ENCODE data around the gene NAT8L. TPM values are rescaled to one million over a fixed set of nuclear protein-coding genes. Genes with fewer than 3 reads are reported as not detected.

The NAT8L gene
- total and polyA plus RNA-seq, 2 of the 4 experiments (the other 2 are of a cell fraction): 0.05 TPM; not detected in 1

GRCh38 chr4:2103127-2103842 lies 44.2 kb downstream of the NAT8L start:
- ATAC-seq (ENCODE audit: low read depth) (no peak), DNase-seq (no peak)
- Histone ChIP-seq H3K9ac (ENCODE audit: low read depth, low read length) (no peak overlapping the region), H2BK15ac (ENCODE audit: low read depth, low read length) (no peak overlapping the region), H3K23ac (ENCODE audit: low read depth, low read length) (no peak overlapping the region), H3K27me3 (ENCODE audit: control insufficient read depth, insufficient read depth, low read length) (peaks cover 8% of the 10 kb centered on the region), H3K14ac (replicated peaks; ENCODE audit: low read depth, low read length) (no peak overlapping the region), H4K20me1 (ENCODE audit: insufficient read depth, low read length) (no peaks in the 10 kb centered on the region), H2BK20ac (ENCODE audit: low read depth, low read length) (no peak overlapping the region), H2AK9ac (replicated peaks; ENCODE audit: low read depth, low read length, poor library complexity) (no peak overlapping the region), H2AK5ac (ENCODE audit: low read depth, low read length) (no peak overlapping the region), H3K4me3 (ENCODE audit: insufficient read depth, low read depth, low read length) (no peak overlapping the region), H3K4me1 (ENCODE audit: control insufficient read depth, insufficient read depth, low read length) (peaks cover 3% of the 10 kb centered on the region; the same call in 1 of the 2 replicates), H3K36me3 (ENCODE audit: control insufficient read depth, insufficient read depth, low read length) (no peaks in the 10 kb centered on the region), H2BK5ac (ENCODE audit: low read depth, low read length, poor library complexity, severe bottlenecking) (no peak overlapping the region), H2AFZ (replicated peaks; ENCODE audit: low read length, poor library complexity) (no peak overlapping the region), H4K8ac (ENCODE audit: low read depth in 2 of 2, low read length in 2 of 2) (no peak overlapping the region), H2BK120ac (ENCODE audit: low read depth, low read length) (no peak overlapping the region), H3K4ac (ENCODE audit: low read depth, low read length) (no peak overlapping the region), H3K27ac (ENCODE audit: insufficient read depth, low read length) (no peak overlapping the region), H3K18ac (ENCODE audit: low read depth, low read length) (no peak overlapping the region), H4K91ac (ENCODE audit: insufficient read depth, low read depth, low read length) (no peak overlapping the region), H3K4me2 (ENCODE audit: low read depth, low read length) (no peak overlapping the region), H4K5ac (ENCODE audit: low read depth, low read length) (no peak overlapping the region), H3K9me3 (ENCODE audit: control insufficient read depth, insufficient read depth, low read length) (peaks cover 6% of the 10 kb centered on the region), H3K79me1 (ENCODE audit: low read depth in 1 of 2, low read length in 2 of 2) (no peaks in the 10 kb centered on the region), H3K56ac (ENCODE audit: extremely low read depth, insufficient read depth, low read length) (no peak overlapping the region), H3K9me1 (ENCODE audit: insufficient read depth, low read length) (peaks cover 7% of the 10 kb centered on the region; the same call in 1 of the 2 replicates)
- in situ Hi-C loops (cut with MboI; ENCODE audit: low sequenced_read_pairs): no loop called here
- ChIA-PET CTCF (no interaction called here), POLR2A (ENCODE audit: unreplicated experiment) (no interaction called here)
- intact Hi-C loops (cut with micrococcal nuclease): no loop called here
- TF ChIP-seq RAD21 (IDR thresholded peaks at IDR 0.05; ENCODE audit: low read length): no peak
- no peak for TF ChIP-seq POLR2A (IDR thresholded peaks at IDR 0.05; ENCODE audit: low read depth, low read length)
- no peak for TF ChIP-seq CHD1 (IDR thresholded peaks at IDR 0.05; ENCODE audit: low read depth, low read length)
- no peak for TF ChIP-seq NFE2L2 (IDR thresholded peaks at IDR 0.05; ENCODE audit: low read depth, low read length)
- no peak for TF ChIP-seq RCOR1 (IDR thresholded peaks at IDR 0.05; ENCODE audit: insufficient replicate concordance, low read length)
- TF ChIP-seq MAZ (IDR thresholded peaks at IDR 0.05; ENCODE audit: borderline replicate concordance, low read depth, low read length): no peak
- TF ChIP-seq SMC3 (IDR thresholded peaks at IDR 0.05; ENCODE audit: low read depth, low read length): no peak
- no peak for TF ChIP-seq CTCF (conservative IDR thresholded peaks at IDR 0.05; ENCODE audit: low read depth, low read length)
- TF ChIP-seq BHLHE40 (IDR thresholded peaks at IDR 0.05; ENCODE audit: low read depth, low read length): no peak
- no peak for TF ChIP-seq RFX5 (IDR thresholded peaks at IDR 0.05; ENCODE audit: low read depth, low read length)
- no peak for TF ChIP-seq MAFK (IDR thresholded peaks at IDR 0.05; ENCODE audit: low read depth, low read length)
- no peak for TF ChIP-seq ELK1 (IDR thresholded peaks at IDR 0.05; ENCODE audit: borderline replicate concordance, low read depth, low read length)
- TF ChIP-seq USF2 (IDR thresholded peaks at IDR 0.05; ENCODE audit: low read depth, low read length): no peak
- no peak for TF ChIP-seq CEBPB (IDR thresholded peaks at IDR 0.05; ENCODE audit: low read depth, low read length)
- no peak for TF ChIP-seq MXI1 (IDR thresholded peaks at IDR 0.05; ENCODE audit: borderline replicate concordance, low read depth, low read length)
- BruUV-seq (replicated peaks): no TSS peak
- dilution Hi-C loops (cut with HindIII; ENCODE audit: low sequenced_read_pairs, unreplicated experiment): no loop called here
- WGBS, 2 experiments (ENCODE audit: extremely low coverage in 2 of 2, insufficient read length in 1 of 2): no CpG with 5 or more reads among the region's 5 CpGs
